Adrenal gland (tissue), 5 donors: ENCODE results near the gene FBXO36.

ENCODE experiments used
- POLR2A ChIP-seq, 2 donors: fragments of 450-650 bp; IDR thresholded peaks; one replicate each; pipeline ENCODE4 v1.6.1; 2017; ENCODE audit warnings: antibody characterized with exemption in 2 of 2, mild to moderate bottlenecking in 2 of 2, moderate library complexity in 1 of 2
- TF ChIP-seq, protein P1 (sequence below), 6 experiments: fragments of 450-650 bp in 4 of 6; fragments of 200-600 bp in 2 of 6; sonication (generic) in 1 of 6; IDR thresholded peaks; 1 replicate in 5 of 6; 2 replicates in 1 of 6; pipeline versions ENCODE4 v1.5.1 to v1.8.0; 2016 to 2021; ENCODE audit warnings: antibody characterized with exemption in 6 of 6, mild to moderate bottlenecking in 2 of 6, moderate library complexity in 1 of 6
- donor health status: DM: no; HTN: no; CAD: no.

DNA sequence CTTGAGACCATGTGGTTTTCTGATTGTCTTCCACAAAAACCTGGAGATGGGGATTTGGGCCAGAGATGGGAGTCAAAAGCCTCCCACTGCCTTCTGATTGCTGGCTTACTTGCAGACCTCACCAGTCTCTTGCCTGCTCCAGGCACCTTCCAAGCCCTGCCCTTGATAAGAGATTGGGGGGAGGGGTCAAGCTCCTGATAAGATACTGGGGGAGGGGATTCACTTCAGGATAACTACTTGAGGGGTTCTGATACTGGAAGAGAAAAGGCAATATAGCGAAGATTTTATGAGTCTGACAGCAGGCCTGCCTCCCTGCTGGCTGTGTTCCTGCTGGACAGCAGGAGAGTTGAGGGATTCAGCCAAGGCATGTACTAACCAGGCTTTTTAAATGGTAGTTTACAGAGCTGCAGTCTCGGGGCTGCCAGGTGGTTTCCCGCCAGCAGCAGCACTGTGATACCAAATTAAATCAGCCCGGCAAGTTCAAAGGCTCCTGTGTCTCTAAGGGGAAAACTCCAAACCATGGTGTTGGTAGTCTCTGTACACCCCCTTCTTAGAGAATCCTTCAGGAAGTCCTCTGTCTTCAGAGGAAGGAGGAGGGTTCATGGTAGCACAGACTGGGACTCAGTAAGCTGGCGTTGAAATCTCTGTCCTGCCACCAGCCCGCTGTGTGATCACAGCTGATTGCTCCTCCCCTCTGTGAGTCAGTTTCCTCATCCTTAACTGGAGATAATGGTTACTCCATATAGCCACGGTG is 58.3 kb downstream of the FBXO36 start:
- TF ChIP-seq POLR2A (IDR thresholded peaks at IDR 0.05) = no peak
- TF ChIP-seq, protein P1, sequence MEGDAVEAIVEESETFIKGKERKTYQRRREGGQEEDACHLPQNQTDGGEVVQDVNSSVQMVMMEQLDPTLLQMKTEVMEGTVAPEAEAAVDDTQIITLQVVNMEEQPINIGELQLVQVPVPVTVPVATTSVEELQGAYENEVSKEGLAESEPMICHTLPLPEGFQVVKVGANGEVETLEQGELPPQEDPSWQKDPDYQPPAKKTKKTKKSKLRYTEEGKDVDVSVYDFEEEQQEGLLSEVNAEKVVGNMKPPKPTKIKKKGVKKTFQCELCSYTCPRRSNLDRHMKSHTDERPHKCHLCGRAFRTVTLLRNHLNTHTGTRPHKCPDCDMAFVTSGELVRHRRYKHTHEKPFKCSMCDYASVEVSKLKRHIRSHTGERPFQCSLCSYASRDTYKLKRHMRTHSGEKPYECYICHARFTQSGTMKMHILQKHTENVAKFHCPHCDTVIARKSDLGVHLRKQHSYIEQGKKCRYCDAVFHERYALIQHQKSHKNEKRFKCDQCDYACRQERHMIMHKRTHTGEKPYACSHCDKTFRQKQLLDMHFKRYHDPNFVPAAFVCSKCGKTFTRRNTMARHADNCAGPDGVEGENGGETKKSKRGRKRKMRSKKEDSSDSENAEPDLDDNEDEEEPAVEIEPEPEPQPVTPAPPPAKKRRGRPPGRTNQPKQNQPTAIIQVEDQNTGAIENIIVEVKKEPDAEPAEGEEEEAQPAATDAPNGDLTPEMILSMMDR (IDR thresholded peaks at IDR 0.05) = no peak
